ENCODE data around the gene CDC42BPB.

DNA sequence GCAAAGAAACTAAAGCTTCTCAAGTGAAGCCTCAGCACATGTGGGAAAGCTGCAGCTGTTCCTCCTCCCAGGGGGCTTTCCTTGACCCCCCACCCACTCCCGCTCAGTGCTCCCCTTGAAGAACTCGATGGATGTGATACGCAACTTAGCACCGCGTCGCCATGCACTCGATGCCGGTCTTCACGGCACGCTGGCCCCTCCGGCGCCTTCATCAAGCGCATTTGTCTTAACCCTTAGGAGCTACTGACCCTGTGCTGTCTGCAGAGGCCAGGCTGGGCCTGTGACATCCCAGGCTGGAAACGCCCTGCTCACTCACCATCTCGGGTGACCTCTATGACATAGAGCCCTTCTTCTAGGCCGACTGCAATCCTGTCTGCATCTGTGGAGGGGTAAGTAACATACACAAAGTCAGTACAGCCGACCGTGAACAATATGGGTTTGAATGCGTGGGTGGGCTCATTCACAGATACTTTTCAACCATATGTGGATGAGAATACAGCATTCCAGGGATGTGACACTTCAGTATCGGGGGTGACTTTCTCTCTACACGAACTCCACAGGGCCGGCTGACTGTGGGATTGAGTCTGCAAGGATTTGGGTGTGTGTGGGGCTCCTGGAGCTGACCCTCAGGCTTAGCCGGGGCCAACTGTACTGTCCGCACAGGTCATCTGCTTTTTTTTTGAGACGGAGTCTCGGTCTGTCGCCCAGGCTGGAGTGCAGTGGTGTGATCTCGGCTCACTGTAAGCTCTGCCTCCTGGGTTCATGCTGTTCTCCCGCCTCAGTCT is 111.8 kb downstream of the CDC42BPB start:
- TF ChIP-seq, protein P1, sequence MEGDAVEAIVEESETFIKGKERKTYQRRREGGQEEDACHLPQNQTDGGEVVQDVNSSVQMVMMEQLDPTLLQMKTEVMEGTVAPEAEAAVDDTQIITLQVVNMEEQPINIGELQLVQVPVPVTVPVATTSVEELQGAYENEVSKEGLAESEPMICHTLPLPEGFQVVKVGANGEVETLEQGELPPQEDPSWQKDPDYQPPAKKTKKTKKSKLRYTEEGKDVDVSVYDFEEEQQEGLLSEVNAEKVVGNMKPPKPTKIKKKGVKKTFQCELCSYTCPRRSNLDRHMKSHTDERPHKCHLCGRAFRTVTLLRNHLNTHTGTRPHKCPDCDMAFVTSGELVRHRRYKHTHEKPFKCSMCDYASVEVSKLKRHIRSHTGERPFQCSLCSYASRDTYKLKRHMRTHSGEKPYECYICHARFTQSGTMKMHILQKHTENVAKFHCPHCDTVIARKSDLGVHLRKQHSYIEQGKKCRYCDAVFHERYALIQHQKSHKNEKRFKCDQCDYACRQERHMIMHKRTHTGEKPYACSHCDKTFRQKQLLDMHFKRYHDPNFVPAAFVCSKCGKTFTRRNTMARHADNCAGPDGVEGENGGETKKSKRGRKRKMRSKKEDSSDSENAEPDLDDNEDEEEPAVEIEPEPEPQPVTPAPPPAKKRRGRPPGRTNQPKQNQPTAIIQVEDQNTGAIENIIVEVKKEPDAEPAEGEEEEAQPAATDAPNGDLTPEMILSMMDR (IDR thresholded peaks at IDR 0.05; ENCODE audit: low read depth, low read length) = no peak
- no peak for TF ChIP-seq POLR2A (IDR thresholded peaks at IDR 0.05; ENCODE audit: extremely low read depth, insufficient read length)
